Memory B cell (primary cell): ENCODE results near the gene NOD2.

Source experiments
- ATAC-seq: fragments of 150-1000 bp; cut with Tn5 transposase; 2 replicates; pipeline ENCODE4 v1.10.0; 2021; ENCODE audit warnings: low read depth, mild to moderate bottlenecking, moderate library complexity
- DNase-seq, 2 donors: peaks; one replicate each; pipeline ENCODE4 v3.0.0; 2022; ENCODE audit warnings: low spot score in 2 of 2
- H3K27ac Mint-ChIP-seq: one replicate; pipeline ENCODE4 v1.8.0; 2022; ENCODE audit warnings: mild to moderate bottlenecking, moderate library complexity, mixed read lengths
- H3K27me3 Mint-ChIP-seq: one replicate; pipeline ENCODE4 v1.8.0; 2022; ENCODE audit warnings: mixed read lengths
- H3K36me3 Mint-ChIP-seq: one replicate; pipeline ENCODE4 v1.8.0; 2022; ENCODE audit warnings: mild to moderate bottlenecking, mixed read lengths
- H3K4me1 Mint-ChIP-seq: one replicate; pipeline ENCODE4 v1.8.0; 2022; ENCODE audit warnings: mixed read lengths
- H3K4me3 Mint-ChIP-seq: one replicate; pipeline ENCODE4 v1.8.0; 2022; ENCODE audit warnings: mild to moderate bottlenecking, moderate library complexity, mixed read lengths
- H3K9me3 Mint-ChIP-seq: one replicate; pipeline ENCODE4 v1.8.0; 2022; ENCODE audit warnings: mixed read lengths

NOD2 gene

GRCh38 chr16:50709061-50709684, 15.8 kb downstream of the NOD2 start:
- peaks cover 10% of the 10 kb centered on the region for H3K9me3 Mint-ChIP-seq
- peaks cover 21% of the 10 kb centered on the region for H3K4me1 Mint-ChIP-seq
- peak overlapping the region; percentile 15 for H3K4me3 Mint-ChIP-seq
- DNase-seq: no peak
- ATAC-seq: peak; percentile 81
- H3K36me3 Mint-ChIP-seq: peaks cover 11% of the 10 kb centered on the region
- H3K27ac Mint-ChIP-seq: peak overlapping the region; percentile 41
- no peaks in the 10 kb centered on the region for H3K27me3 Mint-ChIP-seq

GRCh38 chr16:50709980-50710379, 16.6 kb downstream of the NOD2 start:
- H3K27ac Mint-ChIP-seq: no peak overlapping the region
- peaks cover 8% of the 10 kb centered on the region for H3K9me3 Mint-ChIP-seq
- H3K4me1 Mint-ChIP-seq: peaks cover 24% of the 10 kb centered on the region
- H3K36me3 Mint-ChIP-seq: peaks cover 7% of the 10 kb centered on the region
- H3K27me3 Mint-ChIP-seq: no peaks in the 10 kb centered on the region
- H3K4me3 Mint-ChIP-seq: peak overlapping the region; percentile 27
- DNase-seq: no peak
- ATAC-seq: no peak

GRCh38 chr16:50711040-50711439, 17.6 kb downstream of the NOD2 start:
- no peaks in the 10 kb centered on the region for H3K36me3 Mint-ChIP-seq
- peaks cover 26% of the 10 kb centered on the region for H3K4me1 Mint-ChIP-seq
- no peak for ATAC-seq

GRCh38 chr16:50711862-50712559, 18.6 kb downstream of the NOD2 start:
- Mint-ChIP-seq H3K4me1 (peaks cover 26% of the 10 kb centered on the region), H3K36me3 (no peaks in the 10 kb centered on the region), H3K9me3 (no peaks in the 10 kb centered on the region), H3K27ac (no peak overlapping the region), H3K4me3 (no peak overlapping the region), H3K27me3 (no peaks in the 10 kb centered on the region)
- ATAC-seq (no peak), DNase-seq (no peak)

More at GRCh38 chr16:50711040-50711439, 17.6 kb downstream of the NOD2 start:
- Mint-ChIP-seq H3K27me3 (no peaks in the 10 kb centered on the region), H3K4me3 (no peak overlapping the region), H3K9me3 (no peaks in the 10 kb centered on the region), H3K27ac (no peak overlapping the region)
- DNase-seq: no peak

GRCh38 chr16:50712560-50712898, 19.1 kb downstream of the NOD2 start:
- no peak for ATAC-seq

GRCh38 chr16:50712956-50713355, 19.6 kb downstream of the NOD2 start:
- Mint-ChIP-seq H3K36me3 (no peaks in the 10 kb centered on the region), H3K27me3 (no peaks in the 10 kb centered on the region), H3K9me3 (no peaks in the 10 kb centered on the region), H3K4me1 (peaks cover 26% of the 10 kb centered on the region), H3K4me3 (no peak overlapping the region), H3K27ac (no peak overlapping the region)
- DNase-seq: no peak
- no peak for ATAC-seq

More at GRCh38 chr16:50712560-50712898, 19.1 kb downstream of the NOD2 start:
- no peak overlapping the region for H3K4me3 Mint-ChIP-seq
- no peak for DNase-seq
- no peaks in the 10 kb centered on the region for H3K9me3 Mint-ChIP-seq
- no peak overlapping the region for H3K27ac Mint-ChIP-seq
- peaks cover 26% of the 10 kb centered on the region for H3K4me1 Mint-ChIP-seq
- no peaks in the 10 kb centered on the region for H3K27me3 Mint-ChIP-seq
- H3K36me3 Mint-ChIP-seq: no peaks in the 10 kb centered on the region

- no peak for ATAC-seq
- no peaks in the 10 kb centered on the region for H3K27me3 Mint-ChIP-seq
- DNase-seq: no peak
- H3K36me3 Mint-ChIP-seq: no peaks in the 10 kb centered on the region
- H3K4me3 Mint-ChIP-seq: no peak overlapping the region
- no peaks in the 10 kb centered on the region for H3K9me3 Mint-ChIP-seq
- H3K4me1 Mint-ChIP-seq: peaks cover 13% of the 10 kb centered on the region
- no peak overlapping the region for H3K27ac Mint-ChIP-seq
Observed at GRCh38 chr16:50717091-50717490, 23.7 kb downstream of the NOD2 start.

GRCh38 chr16:50717494-50717893, 24.1 kb downstream of the NOD2 start:
- Mint-ChIP-seq H3K27me3 (no peaks in the 10 kb centered on the region), H3K27ac (no peak overlapping the region), H3K36me3 (peaks cover 2% of the 10 kb centered on the region), H3K4me3 (no peak overlapping the region), H3K9me3 (no peaks in the 10 kb centered on the region), H3K4me1 (peaks cover 13% of the 10 kb centered on the region)
- DNase-seq: no peak
- no peak for ATAC-seq

- peaks cover 1% of the 10 kb centered on the region for H3K9me3 Mint-ChIP-seq
- no peaks in the 10 kb centered on the region for H3K27me3 Mint-ChIP-seq
- peaks cover 9% of the 10 kb centered on the region for H3K4me1 Mint-ChIP-seq
- H3K4me3 Mint-ChIP-seq: no peak overlapping the region
- no peak for DNase-seq
- H3K27ac Mint-ChIP-seq: no peak overlapping the region
- peaks cover 2% of the 10 kb centered on the region for H3K36me3 Mint-ChIP-seq
- ATAC-seq: no peak
Observed at GRCh38 chr16:50718061-50718760, 24.8 kb downstream of the NOD2 start.

GRCh38 chr16:50718761-50719400, 25.5 kb downstream of the NOD2 start:
- peaks cover 2% of the 10 kb centered on the region for H3K36me3 Mint-ChIP-seq

GRCh38 chr16:50719401-50720337, 26.3 kb downstream of the NOD2 start:
- Mint-ChIP-seq H3K9me3 (peaks cover 2% of the 10 kb centered on the region), H3K4me1 (peaks cover 4% of the 10 kb centered on the region), H3K36me3 (peaks cover 2% of the 10 kb centered on the region), H3K27me3 (no peaks in the 10 kb centered on the region), H3K27ac (no peak overlapping the region), H3K4me3 (no peak overlapping the region)
- ATAC-seq (no peak), DNase-seq (no peak)

More at GRCh38 chr16:50718761-50719400, 25.5 kb downstream of the NOD2 start:
- Mint-ChIP-seq H3K4me1 (peaks cover 7% of the 10 kb centered on the region), H3K27me3 (no peaks in the 10 kb centered on the region), H3K9me3 (peaks cover 2% of the 10 kb centered on the region), H3K27ac (no peak overlapping the region), H3K4me3 (no peak overlapping the region)
- ATAC-seq (no peak), DNase-seq (no peak)

- DNase-seq (no peak), ATAC-seq (no peak)
- Mint-ChIP-seq H3K27me3 (no peaks in the 10 kb centered on the region), H3K4me3 (no peak overlapping the region), H3K27ac (no peak overlapping the region), H3K9me3 (peaks cover 3% of the 10 kb centered on the region), H3K4me1 (peaks cover 2% of the 10 kb centered on the region), H3K36me3 (peaks cover 5% of the 10 kb centered on the region)
Observed at GRCh38 chr16:50721549-50722404, 28.4 kb downstream of the NOD2 start.

- H3K36me3 Mint-ChIP-seq: peaks cover 5% of the 10 kb centered on the region
- H3K9me3 Mint-ChIP-seq: peaks cover 3% of the 10 kb centered on the region
- H3K4me1 Mint-ChIP-seq: peaks cover 2% of the 10 kb centered on the region
- no peak overlapping the region for H3K4me3 Mint-ChIP-seq
- H3K27me3 Mint-ChIP-seq: no peaks in the 10 kb centered on the region
- DNase-seq (no peak), ATAC-seq (no peak)
- H3K27ac Mint-ChIP-seq: no peak overlapping the region
Observed at GRCh38 chr16:50722405-50722737, 29.0 kb downstream of the NOD2 start.
